ENCODE measurements around the gene B9D1. TPM values are rescaled to one million over a fixed set of nuclear protein-coding genes. Genes with fewer than 3 reads are reported as not detected.
A peak's percentile ranks its signal among the peaks of the same experiment; 100 is the strongest.

Gene B9D1
- total and polyA plus RNA-seq, 9 of the 15 experiments (the other 6 are each of a cell fraction or from before 2014, with no cell fraction given): 8.9 to 28.0 (median 17.9) TPM

GRCh38 chr17:19305256-19305655, 57.3 kb downstream of the B9D1 start (continued):
- TF ChIP-seq HINFP (tag; conservative IDR thresholded peaks at IDR 0.05; ENCODE audit: low read depth) (no peak), SRSF3 (IDR thresholded peaks at IDR 0.05; ENCODE audit: insufficient read depth, low read length) (no peak), ZNF174 (CRISPR knock-in tag; IDR thresholded peaks at IDR 0.05) (no peak), NCOR1 (IDR thresholded peaks at IDR 0.05) (no peak), ZNF212 (CRISPR knock-in tag; IDR thresholded peaks at IDR 0.05) (no peak), ZNF511 (CRISPR knock-in tag; IDR thresholded peaks at IDR 0.05) (no peak), STAT5B (CRISPR knock-in tag; IDR thresholded peaks at IDR 0.05) (no peak), MCM7 (IDR thresholded peaks at IDR 0.05) (no peak), ZNF57 (CRISPR knock-in tag; IDR thresholded peaks at IDR 0.05) (no peak), ZKSCAN1 (IDR thresholded peaks at IDR 0.05; ENCODE audit: low read depth, low read length) (no peak), PYGO2 (tag; IDR thresholded peaks at IDR 0.05) (no peak), MGA (IDR thresholded peaks at IDR 0.05) (peak; percentile 46), HDAC3 (IDR thresholded peaks at IDR 0.05; ENCODE audit: borderline replicate concordance, partially characterized antibody) (no peak), ELF2 (CRISPR knock-in tag; IDR thresholded peaks at IDR 0.05) (no peak), POLR3G (IDR thresholded peaks at IDR 0.05; ENCODE audit: extremely low read depth, insufficient read length, insufficient replicate concordance) (no peak), CHD2 (IDR thresholded peaks at IDR 0.05; ENCODE audit: low read depth, low read length) (no peak), SIN3A (IDR thresholded peaks at IDR 0.05; ENCODE audit: borderline replicate concordance in 2 of 2, control insufficient read depth in 1 of 2, low read depth in 2 of 2, low read length in 2 of 2) (no peak)

Data from K562 (cell line).